Amniotic epithelial cell (primary cell): ENCODE measurements around the gene TNFRSF12A.
"Not testable (repeated sequence)": the region's sequence is repeated elsewhere in the genome, so short reads cannot be mapped to it uniquely, and the experiment has no call there.

Source experiments
- DNase-seq: peaks from one replicate; pipeline ENCODE4 v3.0.0-alpha.2; 2010; ENCODE audit warnings: low read depth

Gene TNFRSF12A

DNA sequence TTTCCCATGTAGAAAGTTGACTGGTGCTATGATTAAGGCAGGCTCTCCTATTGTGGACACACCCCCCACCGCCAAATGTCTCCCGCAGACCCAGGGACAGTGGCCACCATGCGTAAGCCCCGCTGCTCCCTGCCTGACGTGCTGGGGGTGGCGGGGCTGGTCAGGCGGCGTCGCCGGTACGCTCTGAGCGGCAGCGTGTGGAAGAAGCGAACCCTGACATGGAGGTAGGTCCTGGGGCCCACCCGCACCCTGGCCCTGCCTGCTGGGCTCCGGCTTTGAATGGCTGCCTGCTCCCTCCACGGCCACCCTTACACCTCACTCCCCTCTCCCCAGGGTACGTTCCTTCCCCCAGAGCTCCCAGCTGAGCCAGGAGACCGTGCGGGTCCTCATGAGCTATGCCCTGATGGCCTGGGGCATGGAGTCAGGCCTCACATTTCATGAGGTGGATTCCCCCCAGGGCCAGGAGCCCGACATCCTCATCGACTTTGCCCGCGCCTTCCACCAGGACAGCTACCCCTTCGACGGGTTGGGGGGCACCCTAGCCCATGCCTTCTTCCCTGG is 29.8 kb downstream of the TNFRSF12A start:
- DNase-seq = no peak

DNA sequence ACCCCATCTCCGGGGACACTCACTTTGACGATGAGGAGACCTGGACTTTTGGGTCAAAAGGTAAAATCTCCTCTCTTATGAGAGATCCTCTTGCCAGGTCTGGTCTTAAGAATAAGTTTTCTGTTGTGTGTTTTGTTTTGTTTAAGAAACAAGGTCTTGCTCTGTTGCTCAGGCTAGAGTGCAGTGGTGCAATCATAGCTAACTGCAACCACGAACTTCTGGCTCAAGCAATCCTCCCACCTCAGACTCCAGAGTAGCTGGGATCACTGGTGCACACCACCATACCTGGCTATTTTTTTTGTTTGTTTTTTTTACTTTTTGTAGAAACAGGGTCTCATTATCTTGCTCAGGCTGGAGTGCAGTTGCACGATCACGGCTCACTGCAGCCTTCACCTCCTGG is 30.3 kb downstream of the TNFRSF12A start:
- DNase-seq = peak; percentile 24

DNA sequence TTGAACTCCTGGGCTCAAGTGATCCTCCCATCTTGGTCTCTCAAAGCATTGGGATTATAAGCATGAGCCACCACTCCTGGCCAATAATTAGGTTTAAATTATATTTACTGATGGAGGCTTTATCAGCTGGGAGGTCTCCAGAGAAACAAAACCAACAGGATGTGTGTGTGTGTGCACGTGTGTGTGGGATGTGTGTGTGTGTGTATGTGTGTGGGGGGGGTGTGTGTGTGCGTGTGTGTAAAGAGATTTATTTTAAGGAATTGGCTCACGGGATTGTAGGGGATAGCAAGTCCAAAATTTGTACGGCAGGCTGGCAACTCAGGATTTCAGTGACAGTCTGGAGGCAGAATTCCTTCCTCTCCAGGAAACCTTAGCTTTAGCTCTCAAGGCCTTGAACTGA is 30.8 kb downstream of the TNFRSF12A start:
- DNase-seq = no peak

DNA sequence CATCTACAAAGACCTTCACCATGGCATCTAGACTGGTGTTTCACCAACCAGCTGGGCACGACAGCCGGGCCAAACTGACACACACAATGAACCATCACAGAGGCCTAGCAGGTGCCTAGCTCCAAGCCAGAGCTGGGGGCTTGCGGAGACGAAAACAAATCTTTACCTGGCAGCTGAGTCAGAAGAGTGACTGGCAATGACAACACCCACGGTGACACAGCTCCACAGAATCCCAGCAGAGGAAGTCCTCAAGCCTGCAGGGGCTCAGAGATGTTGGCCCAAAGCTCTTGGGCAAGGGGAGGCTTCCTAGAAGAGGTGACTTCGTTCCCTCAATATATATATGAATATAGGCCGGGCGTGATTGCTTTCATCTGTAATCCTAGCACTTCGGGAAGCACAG is 31.3 kb downstream of the TNFRSF12A start:
- DNase-seq = no peak

DNA sequence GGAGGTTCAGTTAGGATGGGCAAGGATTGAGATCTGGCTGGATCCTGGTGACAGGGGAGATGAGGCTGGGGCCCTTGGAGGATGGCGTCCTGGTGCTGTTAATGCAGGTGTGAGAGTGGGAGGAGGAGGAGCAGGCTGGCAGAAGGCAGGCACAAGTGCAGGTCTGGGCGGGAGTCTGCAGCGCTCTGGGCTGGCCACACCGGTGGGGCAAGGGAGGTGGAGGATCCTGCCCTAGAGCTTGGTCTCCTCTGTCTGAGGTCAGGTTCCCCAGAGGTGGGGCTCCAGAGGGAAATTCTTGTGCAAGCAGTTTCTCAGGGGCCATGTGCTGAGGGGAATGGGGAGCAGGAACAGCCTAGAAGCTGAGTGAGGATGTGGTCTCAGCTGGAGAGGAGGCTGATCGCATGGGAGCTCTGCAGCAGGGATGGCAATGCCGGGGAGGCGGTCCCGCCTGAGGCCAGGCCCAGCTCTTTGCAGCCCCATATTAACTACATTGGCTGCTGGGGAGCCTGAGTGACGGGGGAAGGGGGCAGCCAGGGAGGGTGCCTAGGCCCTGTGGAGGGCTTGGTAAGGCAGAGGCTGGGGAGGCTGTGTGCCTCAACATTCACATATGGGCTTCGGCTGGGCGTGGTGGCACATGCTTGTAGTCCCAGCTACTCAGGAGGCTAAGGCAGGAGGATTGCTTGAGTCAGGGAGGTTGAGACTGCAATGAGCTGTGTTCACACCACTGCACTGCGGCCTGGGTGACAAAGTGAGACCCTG is 32.6 kb downstream of the TNFRSF12A start:
- not testable (repeated sequence) for DNase-seq

DNA sequence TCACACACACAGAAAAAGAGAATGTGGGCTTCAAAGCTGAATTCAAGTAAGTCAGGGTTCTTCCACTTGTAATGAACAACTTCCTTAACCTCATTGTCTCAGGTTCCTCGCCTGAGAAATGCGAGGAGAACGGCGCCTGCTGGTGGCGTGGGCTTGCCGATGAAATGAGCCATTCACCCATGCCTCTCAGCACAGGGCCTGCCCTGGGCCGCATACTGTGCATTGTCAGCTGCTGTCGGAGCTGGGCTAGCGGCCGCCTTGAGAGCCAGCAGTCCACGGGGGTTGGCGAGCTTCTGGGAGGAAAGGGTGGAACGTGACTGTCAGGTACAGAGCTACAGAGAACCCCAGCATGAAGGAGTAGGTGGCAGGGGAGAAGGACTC is 33.2 kb downstream of the TNFRSF12A start:
- not testable (repeated sequence) for DNase-seq

DNA sequence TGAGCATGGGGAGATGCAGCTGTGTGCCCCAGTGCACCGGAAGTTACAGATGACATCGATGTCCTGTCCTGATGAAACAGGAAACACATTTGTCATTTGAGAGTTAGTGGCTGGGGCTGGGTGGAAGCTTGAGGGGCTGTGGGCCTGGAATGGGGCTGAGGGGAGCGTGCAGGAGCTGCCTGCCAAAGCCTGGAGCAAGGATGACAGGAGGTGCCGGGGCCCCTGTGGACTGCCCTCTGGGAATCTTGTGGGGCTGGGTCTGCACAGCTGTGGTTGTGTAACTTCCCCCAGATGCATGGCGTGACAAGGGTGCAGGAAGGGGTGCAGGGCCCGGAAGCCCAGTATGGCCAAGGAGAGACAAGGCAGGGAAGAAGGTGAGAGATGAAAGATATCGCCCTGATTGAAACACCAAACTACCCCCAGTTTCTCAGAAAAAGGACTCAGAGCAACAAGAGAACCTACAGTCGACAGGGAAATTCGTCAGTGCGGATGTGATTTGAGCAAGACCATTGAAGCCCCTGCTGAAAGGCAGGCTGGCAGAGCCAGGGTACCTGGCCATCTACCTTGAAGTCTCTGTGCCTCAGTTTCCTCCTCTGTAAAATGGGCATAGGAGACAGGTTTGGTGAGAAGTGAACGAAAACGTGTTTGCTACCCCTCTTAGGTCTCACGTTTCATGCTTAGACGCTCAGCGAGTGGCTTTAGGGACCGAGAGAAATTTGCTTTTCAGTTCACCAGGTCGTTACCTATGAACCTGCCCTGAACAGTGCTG is 35.0 kb downstream of the TNFRSF12A start:
- no peak for DNase-seq

DNA sequence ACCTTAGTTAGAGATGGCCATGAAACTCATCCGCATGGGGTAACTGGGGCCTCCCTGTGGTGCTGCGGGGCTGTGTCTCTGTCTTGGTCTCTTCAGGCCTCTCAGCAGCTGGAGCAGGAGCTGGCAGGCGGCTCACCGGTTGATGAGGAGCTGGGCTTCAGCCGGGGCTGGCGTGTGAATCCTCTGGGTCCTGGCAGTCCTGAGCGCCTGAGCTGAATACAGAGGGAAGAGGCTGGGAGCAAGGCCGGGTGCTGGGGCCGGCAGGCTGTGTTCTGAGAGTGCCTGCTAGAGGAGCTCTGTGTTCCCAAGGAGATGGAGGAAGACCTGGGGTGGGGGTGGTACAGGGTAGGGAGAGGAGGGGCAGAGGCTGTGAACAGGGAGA is 35.6 kb downstream of the TNFRSF12A start:
- not testable (repeated sequence) for DNase-seq

DNA sequence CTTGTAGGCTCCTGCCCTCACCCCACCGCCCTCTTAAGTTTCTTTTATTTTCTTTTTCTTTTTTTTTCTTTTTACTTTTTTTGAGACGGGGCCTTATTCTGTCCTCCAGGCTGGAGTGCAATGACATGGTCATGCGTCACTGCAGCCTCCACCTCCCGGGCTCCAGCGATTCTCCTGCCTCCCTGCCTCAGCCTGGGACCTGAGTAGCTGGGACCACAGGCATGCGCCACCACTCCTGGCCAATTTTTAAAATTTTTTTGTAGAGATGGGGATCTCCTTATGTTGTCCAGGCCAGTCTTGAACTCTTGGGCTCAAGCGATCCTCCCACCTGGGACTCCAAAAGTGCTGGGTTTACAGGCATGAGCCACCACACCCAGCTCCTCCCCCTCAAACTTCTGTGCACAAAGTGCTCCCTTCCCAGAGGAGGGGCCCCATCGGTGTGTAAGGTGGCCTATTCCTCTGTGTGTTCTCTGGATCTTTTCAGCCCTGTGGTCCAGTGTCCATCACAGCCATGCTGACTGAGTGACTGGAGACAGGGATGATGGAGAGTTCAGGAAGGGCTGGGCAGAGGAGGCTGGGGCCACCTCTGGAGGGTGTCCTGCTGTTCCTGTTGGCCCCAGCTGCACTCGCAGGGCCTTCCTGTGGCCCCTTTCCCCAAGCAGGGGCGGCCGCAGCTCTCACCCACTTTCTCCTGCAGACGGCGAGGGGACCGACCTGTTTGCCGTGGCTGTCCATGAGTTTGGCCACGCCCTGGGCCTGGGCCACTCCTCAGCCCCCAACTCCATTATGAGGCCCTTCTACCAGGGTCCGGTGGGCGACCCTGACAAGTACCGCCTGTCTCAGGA is 36.4 kb downstream of the TNFRSF12A start:
- DNase-seq = no peak

DNA sequence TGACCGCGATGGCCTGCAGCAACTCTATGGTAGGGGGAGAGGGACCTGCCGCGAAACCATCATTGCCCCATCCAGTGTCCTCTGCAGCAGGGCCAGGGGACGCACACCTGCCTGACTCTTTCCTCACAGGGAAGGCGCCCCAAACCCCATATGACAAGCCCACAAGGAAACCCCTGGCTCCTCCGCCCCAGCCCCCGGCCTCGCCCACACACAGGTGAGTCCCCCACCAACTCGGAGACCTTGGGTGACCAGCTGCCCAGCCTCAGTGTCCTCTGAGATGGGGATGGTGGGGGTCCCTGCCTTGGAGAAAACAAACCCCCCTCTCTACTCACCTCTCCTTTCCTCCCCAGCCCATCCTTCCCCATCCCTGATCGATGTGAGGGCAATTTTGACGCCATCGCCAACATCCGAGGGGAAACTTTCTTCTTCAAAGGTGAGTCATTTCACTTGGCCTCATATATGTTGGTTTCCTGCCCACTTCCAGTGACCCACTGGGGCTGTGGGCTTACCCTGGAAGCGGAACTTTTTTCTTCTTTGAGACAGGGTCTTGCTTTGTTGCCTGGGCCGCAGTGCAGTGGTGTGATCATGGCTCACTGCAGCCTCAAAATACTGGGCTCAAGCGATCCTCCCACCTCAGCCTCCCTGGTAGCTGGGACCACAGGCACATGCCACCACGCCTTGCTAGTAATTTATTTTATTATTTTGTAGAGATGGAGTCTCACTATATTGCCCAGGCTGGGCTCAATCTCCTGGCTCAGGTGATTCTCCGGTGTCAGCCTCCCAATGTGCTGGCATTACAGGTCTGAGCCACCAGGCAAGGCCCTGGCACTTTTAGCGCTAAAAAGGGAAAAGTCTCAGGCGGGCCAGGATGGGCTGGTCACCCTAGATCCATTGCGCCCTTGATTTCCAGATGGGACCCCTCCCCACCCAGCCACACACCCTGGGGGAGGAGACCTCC is 37.3 kb downstream of the TNFRSF12A start:
- no peak for DNase-seq

DNA sequence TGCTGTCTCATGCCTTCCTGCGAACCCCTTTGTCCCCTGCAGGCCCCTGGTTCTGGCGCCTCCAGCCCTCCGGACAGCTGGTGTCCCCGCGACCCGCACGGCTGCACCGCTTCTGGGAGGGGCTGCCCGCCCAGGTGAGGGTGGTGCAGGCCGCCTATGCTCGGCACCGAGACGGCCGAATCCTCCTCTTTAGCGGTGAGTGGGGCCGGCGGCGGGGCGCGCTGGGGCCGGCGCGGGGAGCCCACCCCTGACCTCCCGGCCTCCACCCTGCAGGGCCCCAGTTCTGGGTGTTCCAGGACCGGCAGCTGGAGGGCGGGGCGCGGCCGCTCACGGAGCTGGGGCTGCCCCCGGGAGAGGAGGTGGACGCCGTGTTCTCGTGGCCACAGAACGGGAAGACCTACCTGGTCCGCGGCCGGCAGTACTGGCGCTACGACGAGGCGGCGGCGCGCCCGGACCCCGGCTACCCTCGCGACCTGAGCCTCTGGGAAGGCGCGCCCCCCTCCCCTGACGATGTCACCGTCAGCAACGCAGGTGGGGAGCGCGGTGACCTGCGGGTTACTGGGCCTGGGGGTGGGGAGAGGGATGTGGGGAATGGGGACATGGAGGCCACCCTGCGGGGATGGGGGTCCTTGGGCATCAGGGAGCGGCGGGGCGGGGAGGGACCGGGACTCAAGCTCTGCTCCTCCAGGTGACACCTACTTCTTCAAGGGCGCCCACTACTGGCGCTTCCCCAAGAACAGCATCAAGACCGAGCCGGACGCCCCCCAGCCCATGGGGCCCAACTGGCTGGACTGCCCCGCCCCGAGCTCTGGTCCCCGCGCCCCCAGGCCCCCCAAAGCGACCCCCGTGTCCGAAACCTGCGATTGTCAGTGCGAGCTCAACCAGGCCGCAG is 38.2 kb downstream of the TNFRSF12A start:
- peak; percentile 11 for DNase-seq

DNA sequence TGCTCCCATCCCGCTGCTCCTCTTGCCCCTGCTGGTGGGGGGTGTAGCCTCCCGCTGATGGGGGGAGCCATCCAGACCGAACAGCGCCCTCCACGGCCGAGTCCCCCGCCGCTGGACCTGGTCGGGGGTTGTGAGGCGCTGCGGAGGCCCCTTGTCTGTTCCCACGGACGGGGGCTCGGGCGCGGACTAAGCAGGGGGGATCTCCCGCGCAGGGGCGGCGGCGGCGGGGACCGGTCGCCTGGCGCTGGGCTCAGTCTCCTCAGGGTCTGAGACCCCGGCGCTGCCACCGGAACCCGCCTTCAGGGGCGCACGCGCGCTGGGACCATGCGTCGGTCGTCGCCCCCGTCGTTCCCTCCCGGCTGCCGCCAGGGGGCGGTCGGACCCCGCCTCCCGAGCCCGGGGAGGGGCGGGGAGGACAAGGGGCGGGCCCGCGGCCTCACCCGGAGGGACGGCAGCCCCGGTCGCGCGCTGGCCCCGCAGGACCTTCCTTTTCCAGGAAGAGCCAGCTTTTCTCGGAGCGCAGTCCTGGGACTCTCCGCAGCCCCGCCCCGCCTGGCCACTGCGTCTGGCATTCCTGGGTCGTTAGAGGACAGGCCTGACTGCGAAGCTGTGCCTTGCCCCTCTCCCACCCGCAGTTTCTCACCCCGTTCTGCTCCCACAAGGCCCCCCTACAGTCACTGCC is 39.0 kb downstream of the TNFRSF12A start:
- peak; percentile 57 for DNase-seq

DNA sequence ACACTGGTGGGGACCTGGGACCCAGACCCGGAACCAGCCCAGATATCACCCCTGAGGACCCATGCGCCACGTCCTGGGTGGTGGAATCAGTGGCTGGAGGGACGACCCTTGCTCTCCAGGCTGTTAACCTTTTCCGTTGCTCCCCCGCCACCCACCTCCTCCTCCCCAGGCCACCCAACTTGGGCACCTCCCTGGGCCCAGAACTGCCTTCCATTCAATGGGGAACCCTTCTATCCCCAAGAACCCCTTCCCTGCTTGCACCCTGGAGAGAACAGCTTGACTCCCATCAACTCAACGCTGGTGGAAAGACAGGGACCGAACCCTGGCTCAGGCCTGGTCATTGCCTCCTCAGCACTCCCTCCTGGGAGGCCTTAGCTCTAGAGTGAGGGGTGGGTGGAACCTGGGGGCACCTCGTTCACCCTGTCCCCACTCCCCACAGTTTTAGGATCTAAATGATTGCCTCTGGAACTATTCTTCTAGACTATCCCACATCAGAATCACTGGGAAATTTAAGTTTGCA is 39.6 kb downstream of the TNFRSF12A start:
- no peak for DNase-seq

DNA sequence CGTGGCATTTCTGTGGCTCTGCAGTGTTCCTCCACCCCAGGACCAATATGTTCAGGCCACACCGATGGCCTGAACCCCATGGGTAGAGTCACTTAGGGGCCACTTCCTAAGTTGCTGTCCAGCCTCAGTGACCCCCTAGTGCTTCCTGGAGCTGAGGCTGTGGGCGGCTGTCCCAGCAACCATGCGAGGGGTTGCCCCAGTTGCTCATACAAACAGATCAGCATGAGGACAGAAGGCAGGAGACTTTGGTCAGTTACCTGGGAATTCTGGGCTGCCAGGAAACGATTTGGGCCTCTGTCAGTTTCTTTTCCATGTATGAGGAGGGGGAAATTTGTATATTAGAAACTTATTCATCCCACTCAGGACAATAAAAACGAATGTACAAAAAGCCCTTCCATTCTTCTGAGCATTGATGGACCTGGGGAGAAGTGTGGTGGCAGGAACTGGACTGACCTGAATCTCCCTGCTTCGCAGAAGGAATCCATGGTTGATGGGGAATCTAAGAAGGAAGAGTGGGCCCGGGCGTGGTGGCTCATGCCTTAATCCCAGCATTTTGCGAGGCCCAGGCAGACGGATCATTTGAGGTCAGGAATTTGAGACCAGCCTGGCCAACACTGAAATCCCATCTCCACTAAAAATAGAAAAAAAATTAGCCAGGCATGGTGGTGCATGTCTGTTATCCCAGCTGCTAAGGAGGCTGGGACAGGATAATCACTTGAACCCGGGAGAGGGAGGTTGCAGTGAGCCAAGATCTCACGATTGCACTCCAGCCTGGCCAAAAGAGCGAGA is 40.4 kb downstream of the TNFRSF12A start:
- DNase-seq = no peak

DNA sequence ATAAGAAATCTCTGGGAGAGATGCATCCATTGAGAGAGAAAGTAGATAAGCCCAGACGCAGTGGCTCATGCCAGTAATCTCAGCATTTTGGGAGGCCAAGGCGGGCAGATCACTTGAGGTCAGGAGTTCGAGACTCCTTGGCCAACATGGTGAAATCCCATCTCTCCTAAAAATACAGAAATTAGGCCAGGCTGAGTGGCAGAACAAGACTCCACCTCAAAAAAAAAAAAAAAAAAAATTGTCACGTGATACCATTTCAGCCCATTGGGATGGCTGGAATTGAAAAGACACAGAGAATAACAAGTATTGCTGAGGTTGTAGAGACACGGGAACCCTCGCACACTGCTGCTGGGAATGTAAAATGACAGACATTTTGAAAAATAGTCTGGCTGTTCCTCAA is 42.4 kb downstream of the TNFRSF12A start:
- DNase-seq = no peak

DNA sequence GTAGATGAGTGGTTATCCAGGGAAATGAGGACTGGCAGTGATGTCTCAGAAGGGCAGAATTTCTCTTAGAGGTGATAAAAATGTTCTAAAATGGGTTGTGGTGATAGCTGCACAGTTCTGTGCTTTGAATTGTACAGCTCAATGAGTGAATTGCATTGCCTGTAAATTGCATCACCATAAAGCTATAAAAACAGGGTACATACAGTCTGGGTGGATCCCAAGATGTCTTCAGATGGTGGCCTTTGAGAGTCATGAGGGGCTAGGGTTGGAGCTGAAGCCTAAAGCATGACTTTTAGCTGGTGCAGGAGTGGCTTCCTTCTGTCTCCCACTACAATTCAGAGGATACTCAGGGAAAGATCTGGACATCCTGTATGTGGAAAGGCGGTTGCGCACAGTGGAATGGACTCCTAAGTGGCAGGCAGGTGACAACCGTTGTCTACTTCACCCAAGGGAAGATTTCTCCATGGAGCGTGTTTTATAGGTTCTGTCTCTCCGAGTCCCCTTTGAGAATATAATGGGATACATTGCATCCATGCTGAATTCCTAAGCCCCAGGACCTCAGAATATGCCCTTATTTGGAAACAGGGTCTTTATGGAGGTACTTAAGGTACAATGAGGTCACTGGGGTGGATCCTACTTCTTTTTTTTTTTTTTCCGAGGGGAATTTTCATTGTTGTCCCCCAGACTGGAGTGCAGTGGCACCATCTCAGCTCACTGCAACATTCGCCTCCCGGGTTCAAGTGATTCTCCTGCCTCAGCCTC is 43.6 kb downstream of the TNFRSF12A start:
- DNase-seq = no peak

DNA sequence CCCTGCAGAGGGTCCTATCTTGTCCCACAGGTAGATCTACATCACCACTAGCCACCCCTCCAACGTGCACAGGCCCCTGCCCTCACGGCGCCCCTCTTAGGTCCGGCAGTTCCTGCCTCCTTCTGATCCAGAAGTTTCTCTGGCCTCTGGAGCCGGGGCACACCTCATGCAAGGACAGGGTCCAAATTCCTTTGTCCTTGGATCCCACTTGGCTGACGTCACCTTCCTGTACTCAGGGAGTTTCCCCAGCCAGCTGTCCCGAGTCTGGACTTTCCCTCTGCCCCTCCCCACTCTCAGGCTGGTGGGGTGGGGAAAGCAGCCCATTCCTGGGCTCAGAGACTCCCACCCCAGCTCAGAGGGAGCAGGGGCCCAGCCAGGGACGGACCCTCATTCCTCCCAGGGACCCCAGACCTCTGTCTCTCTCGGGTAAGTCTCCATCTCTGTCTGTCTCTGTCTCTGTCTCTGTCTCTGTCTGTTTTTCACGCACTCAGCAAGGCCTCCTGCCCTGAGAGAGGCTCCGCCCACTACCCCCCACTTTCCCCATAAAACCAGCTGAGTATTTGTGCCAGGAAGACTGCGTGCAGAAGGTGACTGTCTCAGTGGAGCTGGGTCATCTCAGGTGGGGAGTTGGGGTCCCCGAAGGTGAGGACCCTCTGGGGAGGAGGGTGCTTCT is 45.0 kb downstream of the TNFRSF12A start, which contains the start of gene IL32:
IL32 (plus strand) TSS at position 572 of the 673 bp plus-strand sequence. CDS start 172 bp downstream, outside the sequence.
- DNase-seq = peak; percentile 59
